HG02870 (cell line): ENCODE measurements around the gene ILKAP.

Source experiments
- ATAC-seq: cut with Tn5 transposase; IDR thresholded peaks from one replicate; pipeline ENCODE4 v1.9.1; 2021; ENCODE audit warnings: mild to moderate bottlenecking, moderate library complexity; ENCODE audit not compliant: unreplicated experiment

ILKAP gene

DNA sequence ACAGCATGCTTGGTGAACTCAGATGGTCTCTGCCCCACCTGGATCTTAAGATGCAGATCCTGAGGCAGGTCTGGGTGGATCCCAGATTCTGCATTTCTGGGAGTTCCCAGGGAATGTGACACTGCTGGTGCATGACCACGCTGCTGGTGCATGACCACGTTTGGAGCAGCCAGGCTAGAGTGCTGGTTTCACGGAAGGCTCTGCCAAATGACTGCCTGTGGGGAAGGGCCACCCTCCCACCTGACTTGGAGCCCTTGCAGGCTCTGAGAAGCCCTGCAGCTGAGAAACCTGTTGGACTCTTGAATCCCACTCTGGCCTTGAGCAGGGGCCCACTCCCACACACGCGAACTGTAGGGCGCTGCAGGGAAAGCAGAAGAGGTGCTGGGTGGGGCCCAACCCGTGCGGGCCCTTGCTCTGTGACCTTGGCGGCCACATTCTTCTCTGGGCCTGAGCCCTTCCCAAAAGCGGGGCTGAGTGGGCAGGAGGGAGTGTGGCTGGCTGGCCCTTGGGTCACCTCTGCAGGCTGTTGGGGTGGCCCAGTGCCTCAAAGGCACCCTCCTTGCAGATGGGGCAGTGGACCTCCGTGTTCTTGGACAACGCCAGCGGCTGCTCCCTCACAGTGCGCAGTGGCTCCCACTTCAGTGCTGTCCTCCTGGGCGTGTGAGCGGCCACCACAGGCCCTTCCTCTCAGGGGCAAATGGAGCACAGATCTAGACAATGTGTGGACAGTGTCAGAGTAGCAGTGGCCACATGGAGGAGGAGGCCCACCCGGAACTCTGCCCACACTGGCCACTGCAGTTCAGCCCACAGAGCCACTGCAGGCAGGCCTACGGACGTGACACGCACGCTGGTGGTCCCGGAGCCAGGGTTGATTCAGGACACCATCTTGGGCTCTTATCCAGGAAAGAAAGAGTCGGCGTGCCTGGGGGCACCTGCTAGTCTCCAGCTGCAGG lies 36.8 kb downstream of the ILKAP start:
- ATAC-seq, result no peak

DNA sequence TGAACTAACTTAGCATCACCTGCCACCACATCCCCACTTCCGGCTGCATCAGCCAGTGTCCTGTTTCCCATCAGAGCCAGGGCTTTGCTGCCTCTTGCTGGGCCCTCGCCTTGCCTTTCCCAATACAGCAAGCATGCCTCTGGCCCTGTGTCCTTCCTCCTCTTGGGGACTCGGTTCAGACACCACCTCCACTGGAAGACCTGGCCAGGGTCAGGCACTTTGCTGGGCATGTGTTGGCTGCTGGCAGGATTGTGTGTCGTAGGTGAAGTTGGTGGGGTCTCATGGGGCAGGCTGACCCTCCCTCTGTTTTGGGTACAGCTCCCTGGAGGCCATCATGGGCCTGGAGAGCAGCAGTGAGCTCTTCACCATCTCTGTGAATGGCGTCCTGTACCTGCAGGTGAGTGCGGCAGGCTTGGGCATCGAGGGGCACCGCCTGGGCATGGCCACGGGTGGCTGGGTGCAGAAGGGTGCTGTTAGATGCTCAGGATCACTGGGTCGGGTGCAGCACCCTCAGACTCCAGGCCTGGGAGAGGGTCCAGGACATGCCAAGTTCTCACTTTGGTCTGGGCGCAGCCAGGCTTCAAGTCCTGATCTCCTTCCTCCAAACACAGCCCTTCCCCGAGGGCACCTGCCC lies 38.1 kb downstream of the ILKAP start:
- ATAC-seq, result no peak

DNA sequence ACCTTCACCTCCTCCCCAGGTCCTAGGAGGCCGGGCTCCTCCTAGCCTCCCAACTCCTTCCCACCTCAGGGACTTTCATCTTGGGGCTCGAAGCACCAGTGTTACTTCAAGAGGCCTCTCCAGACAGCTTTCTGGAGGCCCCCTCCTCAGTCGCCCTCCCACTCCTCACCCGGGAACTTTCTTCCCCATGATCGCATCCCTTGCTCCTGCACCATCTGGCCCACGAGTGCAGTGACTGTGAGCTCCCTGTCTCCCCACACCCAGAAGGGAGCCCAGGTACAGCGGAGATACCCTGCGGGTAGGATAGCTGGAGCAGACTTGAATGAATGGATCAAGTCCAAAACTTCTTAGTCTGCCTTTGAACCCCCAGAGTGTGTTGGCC lies 38.6 kb downstream of the ILKAP start:
- ATAC-seq, result no peak

DNA sequence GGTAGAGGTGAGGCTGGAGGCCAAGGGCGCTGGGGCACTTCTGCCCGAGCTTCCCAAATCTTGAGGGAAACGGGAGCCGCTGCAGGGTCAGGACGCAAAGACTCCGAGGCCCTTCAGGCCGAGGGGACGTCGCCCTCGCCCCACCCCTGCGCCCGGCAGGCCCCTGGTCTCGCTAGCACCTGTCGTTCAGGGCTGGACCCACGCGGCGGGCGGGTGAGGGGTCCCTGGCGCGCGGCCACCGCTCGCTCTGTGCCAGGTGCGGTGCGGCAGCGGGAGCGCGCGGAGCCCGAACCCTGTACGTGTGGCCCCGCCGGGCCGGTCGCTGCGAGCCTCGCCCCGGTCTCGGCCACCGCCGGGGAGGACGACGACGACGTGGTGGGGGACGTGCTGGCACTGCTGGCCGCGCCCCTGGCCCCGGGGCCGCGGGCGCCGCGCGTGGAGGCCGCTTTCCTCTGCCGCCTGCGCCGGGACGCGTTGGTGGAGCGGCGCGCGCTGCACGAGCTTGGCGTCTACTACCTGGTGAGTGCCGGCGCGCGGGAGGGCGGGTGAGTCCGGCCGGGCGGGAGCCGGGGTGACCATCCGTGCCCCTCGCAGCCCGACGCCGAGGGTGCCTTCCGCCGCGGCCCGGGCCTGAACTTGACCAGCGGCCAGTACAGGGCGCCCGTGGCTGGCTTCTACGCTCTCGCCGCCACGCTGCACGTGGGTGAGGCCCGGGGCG lies 39.9 kb downstream of the ILKAP start:
- ATAC-seq, result no peak

DNA sequence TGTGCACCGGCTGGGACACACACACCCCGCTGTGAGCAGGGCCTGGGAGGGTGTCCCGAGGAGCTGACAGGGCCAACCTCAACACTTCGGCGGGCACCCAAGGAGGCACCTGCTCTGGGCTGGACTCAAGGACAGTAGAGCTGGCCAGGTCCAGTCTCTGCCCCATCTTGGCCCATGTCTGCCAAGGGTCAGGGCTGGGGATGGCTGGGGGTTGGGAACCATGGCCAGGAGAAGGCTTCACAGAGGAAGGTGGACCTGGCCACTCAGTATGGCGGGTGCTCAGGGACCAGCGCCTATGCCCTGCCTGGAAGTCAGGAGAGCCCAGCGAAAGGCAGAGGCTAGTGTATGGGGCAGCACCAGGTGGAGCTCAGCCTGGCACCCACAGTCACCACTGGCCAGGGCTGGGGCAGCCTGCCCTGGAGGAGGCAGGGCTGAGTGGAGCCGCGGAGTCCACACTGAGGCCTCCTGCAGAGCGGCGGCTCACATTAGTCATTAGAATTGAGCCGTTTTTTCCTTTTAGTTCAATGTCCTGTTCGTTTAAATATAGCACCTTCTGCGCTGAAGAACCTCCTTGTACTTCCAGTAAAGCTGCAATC lies 40.6 kb downstream of the ILKAP start:
- no peak for ATAC-seq

DNA sequence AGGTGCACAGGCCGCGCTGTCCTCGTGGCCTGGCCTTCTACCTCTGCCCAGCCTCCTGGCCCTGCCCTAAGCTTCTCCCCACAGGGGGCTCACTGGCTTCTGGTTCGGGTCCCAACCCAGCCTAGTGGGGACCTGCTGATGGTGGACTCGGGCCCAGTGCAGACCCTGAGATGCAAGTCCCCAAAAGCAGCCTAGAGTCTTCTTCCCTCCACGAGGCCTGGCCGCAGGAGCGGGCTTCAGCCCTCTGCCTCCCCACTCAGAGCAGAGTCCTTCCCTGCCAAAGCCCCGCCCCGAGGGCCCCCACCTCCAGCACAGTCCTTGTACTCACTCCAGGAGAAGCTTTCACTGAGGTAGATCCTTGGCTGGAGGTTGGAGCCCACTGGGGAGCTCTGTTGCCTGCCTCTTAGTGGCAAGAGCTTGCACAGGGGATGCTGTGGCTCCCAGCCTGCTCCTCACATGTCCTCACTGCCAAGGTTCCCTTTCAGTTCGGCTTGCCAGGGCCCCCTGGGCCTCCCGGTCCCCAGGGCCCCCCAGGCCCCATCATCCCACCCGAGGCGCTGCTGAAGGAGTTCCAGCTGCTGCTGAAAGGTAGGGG lies 41.1 kb downstream of the ILKAP start:
- no peak for ATAC-seq

DNA sequence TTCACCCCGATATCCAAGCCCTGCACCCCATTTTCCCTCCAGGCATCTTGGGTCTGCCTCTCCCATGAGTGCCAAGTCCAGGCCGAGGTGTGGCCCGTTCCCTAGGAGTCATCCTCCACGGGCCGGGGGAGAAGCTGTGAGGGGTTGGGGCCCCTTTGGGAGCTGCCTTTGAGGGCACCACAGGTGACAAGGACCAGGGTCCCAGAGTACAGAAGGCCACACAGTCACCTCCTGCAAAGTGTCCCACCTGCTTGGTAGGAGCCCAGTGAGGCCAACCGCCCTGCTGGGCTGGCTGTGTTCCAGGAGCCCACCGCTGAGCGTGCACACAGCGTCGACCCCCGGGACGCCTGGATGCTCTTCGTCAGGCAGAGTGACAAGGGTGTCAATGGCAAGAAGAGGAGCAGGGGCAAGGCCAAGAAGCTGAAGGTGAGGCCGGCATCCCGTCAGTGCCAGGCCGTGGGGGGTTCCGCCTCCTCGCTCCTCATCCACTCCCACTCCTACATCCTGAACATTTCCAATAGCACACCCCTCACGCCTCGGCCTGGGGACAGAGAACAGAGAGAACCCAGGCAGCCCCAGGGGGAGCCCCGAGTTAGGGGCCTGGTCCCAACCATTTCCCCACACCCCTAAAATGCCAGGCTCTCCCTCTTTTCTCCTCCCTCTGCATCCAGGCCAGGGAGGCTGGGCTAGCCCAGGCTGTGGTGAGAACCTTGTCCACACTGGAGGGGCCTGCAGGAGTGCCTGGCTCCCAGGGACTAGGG lies 42.0 kb downstream of the ILKAP start:
- ATAC-seq, result no peak

DNA sequence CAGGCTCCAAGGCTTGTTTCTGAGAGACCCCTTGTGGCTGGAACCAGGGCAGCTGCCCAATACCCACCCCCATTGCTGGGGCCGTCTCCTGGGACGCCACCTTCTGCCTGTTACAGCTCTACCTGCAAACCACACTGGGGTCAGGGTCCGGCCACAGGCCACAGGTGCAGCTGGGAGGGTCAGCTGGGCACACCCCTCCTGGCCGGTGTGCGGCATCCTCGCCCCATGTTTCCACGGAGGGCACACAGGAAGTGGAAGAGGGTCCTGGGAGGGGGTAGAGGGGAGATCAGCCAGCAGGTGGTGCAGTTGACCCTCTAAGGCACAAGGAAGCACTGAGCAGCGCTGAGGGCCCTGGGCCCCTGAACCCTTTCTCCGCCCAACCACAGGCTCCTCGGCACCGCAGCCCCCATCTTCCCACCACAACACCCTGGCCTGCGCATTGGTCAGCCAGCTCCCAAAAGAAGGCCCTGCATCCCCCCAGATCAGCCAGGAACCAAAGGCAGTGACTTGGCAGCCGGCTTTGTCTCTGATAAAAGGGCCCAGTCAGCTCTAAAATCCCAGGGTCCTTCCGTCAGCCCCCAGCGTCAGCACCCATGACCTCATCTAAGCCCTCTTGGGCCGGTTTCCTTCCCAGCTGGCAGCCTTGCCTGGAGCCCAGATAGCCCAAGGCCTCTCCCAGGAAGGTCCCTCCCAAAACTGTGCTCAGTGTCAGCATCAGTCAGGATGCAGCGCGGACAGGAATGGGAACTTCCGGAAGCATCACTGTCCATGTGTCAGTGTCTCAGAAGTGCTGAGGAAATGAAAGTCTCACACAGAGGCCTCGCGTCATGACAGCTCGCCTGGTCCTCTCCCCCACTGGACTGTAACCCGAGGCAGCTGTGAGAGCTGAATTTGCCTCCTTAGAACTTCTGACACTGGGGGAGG lies 43.0 kb downstream of the ILKAP start:
- no peak for ATAC-seq

DNA sequence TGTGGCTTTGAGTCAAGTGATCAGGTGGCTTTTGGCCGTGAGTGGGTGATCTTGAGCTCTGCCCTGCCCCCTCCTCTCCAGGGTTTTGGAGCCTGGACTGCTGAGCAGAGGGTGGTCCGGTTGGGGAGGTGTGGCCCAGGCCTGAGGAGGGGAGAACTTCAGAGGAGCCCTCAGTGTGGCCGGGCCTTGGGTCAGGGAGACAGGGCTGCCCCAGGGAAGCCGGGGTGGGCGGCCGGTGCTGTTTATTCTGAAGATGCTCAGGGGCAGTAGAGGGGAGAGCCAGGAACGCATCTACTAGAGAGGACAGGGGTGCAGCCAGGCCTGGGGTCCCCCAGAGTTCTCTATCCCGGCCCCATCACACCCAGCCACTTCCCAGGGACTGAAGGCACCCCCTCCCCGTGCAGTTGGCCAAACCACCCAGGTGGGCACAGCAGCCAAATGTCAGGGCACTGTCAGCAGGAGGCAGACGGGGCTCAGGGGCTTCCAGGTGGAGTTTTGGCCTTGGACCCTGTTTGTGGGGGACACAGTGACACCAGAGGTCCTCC lies 43.8 kb downstream of the ILKAP start:
- no peak for ATAC-seq

DNA sequence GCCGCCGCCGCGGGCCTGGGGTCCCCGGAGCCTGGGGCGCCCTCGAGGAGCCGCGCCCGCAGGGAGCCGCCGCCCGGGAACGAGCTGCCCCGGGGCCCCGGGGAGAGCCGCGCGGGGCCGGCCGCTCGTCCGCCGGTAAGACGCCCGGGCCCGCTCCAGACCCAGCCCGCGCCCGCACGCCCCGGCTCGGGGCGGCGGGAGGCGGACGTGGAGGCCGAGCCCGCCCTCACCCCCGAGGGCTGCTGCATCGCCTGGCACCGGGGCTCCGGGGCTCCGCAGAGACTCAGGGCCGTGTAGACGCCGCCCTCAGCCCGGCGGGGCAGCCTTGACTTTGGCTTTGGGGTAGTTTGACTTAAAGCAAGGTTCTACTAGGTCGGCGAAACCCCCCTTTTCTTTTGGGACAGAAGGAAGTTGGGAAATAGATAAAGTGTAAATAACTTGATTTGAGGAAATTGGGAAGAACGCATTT lies 44.4 kb downstream of the ILKAP start:
- ATAC-seq, result no peak

DNA sequence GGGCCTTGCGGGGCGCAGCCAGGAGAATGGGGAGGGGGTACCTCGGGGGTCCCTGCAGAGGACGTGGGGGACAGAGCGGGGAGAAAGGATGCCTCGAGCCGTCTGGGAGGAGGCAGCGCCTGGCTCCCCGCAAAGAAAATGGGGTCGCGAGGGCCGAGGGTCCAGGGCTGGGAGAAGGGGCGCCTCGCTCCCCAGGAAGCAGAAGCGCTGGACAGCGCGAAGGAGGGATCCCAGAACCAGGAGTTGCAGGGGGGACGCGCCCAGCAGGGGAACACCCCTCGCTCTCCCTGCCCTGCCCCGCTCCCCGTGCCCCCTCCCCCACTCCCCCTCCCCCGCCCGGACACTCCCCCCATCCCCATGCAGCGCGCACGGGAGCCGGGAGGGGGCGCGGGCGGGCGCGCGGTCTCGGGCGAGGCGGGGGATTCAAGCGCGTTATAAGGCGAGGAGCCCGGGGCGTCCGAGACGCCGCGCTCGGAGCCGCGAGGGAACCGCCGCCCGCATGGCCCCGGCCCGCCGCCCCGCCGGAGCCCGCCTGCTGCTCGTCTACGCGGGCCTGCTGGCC lies 44.9 kb downstream of the ILKAP start, which contains the start of gene ERFE:
Gene ERFE (plus strand): TSS at position 462 of the 562 bp plus-strand sequence. CDS start 38 bp downstream, at position 500.
- ATAC-seq, result no peak

DNA sequence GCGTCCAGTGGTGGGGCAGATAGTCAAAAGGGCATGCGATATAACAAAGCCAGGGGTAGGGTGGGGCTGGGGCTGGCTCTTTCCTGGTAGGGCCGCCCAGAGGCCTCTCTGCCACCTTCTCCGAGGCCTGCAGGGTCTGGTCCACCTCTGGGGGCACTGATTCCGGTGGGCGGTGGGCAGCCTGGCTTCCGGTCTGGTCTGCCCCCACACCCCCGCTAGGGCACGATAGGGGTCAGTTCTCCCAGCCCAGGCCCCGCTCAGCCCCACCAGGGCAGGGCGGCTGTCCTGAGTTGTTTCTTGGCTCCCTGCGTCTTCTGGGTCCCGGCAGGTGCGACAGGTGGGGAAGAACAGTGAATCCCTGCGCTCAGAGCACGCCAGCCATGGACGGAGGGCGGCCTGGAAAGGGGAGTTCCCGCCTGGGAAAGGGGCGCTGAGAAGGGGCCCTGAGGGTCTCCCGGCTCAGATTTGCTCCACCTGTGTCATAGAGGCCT lies 45.4 kb downstream of the ILKAP start:
- no peak for ATAC-seq

DNA sequence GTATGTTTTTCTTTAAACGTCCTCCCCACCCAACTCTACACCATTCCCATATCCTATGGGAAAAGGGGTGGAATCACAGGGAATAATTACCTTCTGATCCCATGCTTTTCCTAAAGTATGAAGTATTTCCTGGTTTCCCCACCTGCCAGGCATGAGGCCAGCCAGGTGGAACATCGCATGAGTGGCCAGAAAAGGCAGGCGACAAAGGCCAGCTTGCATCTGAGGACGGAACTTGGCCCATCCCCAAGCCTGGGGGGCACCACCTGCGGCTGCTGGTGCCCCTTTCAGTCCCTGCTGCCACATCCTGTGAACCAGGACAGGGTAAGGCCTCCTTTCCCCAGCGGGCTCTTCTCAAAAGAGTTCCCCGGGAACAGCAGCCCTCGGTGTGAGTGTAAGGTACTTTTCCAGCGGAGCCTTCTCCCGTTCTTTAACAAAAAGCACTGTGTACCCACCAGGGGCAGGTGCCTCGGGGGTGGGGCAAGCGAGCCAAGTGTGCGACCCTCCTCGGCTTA lies 45.9 kb downstream of the ILKAP start:
- no peak for ATAC-seq

DNA sequence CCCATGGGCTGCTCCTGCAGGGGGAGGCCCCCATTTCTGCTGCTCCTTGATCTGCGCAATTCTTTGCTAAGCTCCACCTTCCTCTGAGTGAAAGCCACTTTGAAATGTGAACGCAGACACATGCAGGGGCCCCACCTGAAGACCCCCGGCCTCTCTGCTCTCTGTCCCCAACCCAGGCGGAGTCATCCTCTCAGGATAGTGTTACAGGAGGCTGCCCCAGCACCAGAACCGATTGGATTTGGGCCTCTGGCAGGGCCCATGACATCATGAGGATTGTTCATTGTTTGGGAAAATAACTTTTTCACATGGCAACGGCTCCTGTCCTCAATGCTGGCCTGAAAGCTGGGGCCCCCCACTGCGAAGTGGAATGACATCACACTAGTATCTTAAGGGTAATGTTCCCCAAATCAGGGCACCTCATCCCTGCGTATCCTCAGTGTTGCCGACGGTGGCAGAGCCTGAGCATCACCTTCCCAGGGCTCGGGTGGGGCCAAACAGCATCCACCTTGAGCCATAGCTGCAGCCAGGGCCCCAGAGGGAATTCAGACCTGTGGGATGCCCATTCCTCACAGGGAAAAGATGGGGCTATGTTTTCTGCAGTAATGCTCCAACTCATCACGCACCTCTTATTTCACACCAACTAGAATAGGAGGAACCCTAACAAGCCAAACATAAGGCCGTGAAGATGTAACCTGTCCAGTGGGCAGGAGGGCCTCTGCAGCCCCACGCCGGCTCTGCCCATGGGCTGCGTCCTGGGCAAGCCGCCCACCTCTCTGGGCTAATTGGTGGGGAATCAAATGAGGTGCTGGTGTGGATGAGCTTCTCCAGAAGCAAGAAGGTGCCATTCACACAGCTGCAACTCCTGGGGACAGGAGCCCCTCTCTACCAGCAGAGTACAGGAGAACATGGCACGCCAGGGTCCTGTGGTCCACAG lies 47.5 kb downstream of the ILKAP start:
- no peak for ATAC-seq

DNA sequence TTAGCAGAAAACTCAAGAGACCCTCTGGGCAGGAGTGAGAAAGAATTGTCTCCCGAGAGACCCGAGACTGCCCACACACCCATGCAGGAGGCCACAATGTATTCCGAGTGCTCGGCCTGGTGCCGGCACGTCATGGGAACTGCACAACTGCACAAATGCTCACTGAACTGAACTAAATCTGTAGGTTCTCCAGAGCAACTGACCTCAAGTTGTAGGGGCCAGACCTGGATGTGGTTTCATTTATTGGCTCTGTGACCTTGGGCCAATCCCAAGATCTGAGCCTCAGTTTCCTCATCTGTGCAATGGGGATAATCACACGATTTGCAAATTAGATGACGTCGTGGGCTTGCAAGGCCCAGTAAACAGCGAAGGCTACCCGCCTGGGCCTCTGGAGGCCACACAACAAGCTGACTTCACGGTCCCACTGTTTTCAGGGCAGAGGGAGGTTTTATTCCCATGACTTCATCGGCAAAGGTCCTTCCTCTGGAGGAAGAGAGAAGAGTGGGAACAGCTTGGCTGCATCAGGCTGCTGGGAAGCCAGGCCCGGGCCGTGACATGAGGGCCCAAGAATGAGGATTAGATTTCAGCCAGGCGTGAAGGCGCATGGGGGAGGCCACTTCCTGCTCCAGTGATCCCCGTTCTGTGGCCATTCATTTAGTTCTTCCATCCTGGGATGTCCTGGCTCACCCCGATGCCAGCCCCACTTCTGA lies 48.3 kb downstream of the ILKAP start:
- no peak for ATAC-seq

DNA sequence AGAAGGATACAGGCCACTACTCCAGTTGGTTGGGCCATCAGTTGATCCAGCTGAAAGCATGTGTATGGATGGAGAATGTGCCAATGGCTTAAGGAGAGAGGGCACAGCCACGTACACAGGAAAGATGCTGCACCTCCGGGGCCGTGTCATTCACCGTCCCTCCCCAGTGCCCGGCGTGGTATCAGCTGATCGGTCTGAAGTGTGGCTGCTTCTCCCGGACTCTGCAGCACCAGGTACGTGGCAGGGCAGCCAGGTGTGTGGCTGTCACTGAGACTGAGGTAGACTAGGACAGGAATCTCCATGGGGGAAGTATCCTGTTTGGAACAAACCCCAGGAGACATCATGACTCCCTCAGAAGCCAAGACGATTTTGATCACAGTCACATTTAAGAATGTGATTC lies 48.9 kb downstream of the ILKAP start:
- ATAC-seq, result no peak
